BJ (cell line): ENCODE data around the gene USH1C. TPM values are rescaled to one million over a fixed set of nuclear protein-coding genes. Genes with fewer than 3 reads are reported as not detected.

Source experiments
- CTCF ChIA-PET: fragments of 350-600 bp; formaldehyde crosslinking; extraction: SDS; loops from one replicate; lab custom pipeline; 2021; ENCODE audit warnings: antibody characterized with exemption, inconsistent platforms; lab: Yijun Ruan, JAX
- POLR2A ChIA-PET: fragments of 300-600 bp; sonication (Branson Sonifier 250); formaldehyde crosslinking; extraction: SDS; loops from one replicate; lab custom pipeline; 2021; ENCODE audit warnings: antibody characterized with exemption; lab: Charles Lee
- DNase-seq: peaks from one replicate; pipeline ENCODE4 v3.0.0-alpha.2; 2011; ENCODE audit warnings: low read depth
- H3K27me3 ChIP-seq: 2 replicates; pipeline ENCODE4 v1.6.0; 2011; ENCODE audit warnings: low read length; ENCODE audit not compliant: control insufficient read depth, insufficient read depth
- H3K36me3 ChIP-seq: 2 replicates; pipeline ENCODE4 v1.5.1; 2011; ENCODE audit warnings: low read length; ENCODE audit not compliant: control insufficient read depth, insufficient read depth
- H3K4me3 ChIP-seq: 2 replicates; pipeline ENCODE4 v1.5.1; 2011; ENCODE audit warnings: low read depth, mild to moderate bottlenecking, control low read depth, low read length
- CTCF ChIP-seq: IDR thresholded peaks from 2 replicates; pipeline ENCODE4 v1.5.1; 2011; ENCODE audit warnings: low read depth, mild to moderate bottlenecking, control low read depth, inconsistent platforms, low read length, moderate library complexity; ENCODE audit not compliant: insufficient read depth
- polyA plus RNA-seq: library from polyadenylated mRNA; depleted of rRNA; stranded (reverse); fragments of >200 nt; gene quantifications from 2 replicates; pipeline ENCODE4 v1.2.3, GENCODE V29; 2011

Gene USH1C
- polyA plus RNA-seq, 1 experiment, result not detected

- Histone ChIP-seq H3K36me3 (no peaks in the 10 kb centered on the region), H3K27me3 (peaks cover 2% of the 10 kb centered on the region; the same call in 1 of the 2 replicates), H3K4me3 (no peak overlapping the region)
- TF ChIP-seq CTCF, result no peak
- no peak for DNase-seq
- ChIA-PET CTCF (interaction anchor here (2.3 kb wide), 1 partner anchor 11 kb away, joined by 14 read pairs; no protein-coding TSS in a partner anchor), POLR2A (no interaction called here)
These were observed 44.0 kb upstream of the USH1C start for GRCh38 chr11:17588166-17588565.

GRCh38 chr11:17585911-17586695 lies 41.9 kb upstream of the USH1C start:
- CTCF ChIA-PET, result no interaction called here
- no peak for DNase-seq

GRCh38 chr11:17581732-17582053 lies 37.5 kb upstream of the USH1C start:
- Histone ChIP-seq H3K27me3 (no peaks in the 10 kb centered on the region; the same call in 1 of the 2 replicates), H3K4me3 (no peak overlapping the region), H3K36me3 (no peaks in the 10 kb centered on the region)
- CTCF ChIA-PET, result no interaction called here
- DNase-seq, result no peak
- POLR2A ChIA-PET, result no interaction called here
- TF ChIP-seq CTCF, result no peak

More at GRCh38 chr11:17585911-17586695, 41.9 kb upstream of the USH1C start:
- POLR2A ChIA-PET, result no interaction called here
- Histone ChIP-seq H3K27me3 (peaks cover 2% of the 10 kb centered on the region; the same call in 1 of the 2 replicates), H3K4me3 (no peak overlapping the region), H3K36me3 (no peaks in the 10 kb centered on the region)
- no peak for TF ChIP-seq CTCF

- Histone ChIP-seq H3K27me3 (no peaks in the 10 kb centered on the region; the same call in 1 of the 2 replicates), H3K36me3 (no peaks in the 10 kb centered on the region), H3K4me3 (no peak overlapping the region)
- CTCF ChIA-PET, result no interaction called here
- POLR2A ChIA-PET, result no interaction called here
- DNase-seq, result no peak
- no peak for TF ChIP-seq CTCF
These were observed 37.0 kb upstream of the USH1C start for GRCh38 chr11:17581036-17581731.

- Histone ChIP-seq H3K36me3 (no peaks in the 10 kb centered on the region), H3K27me3 (no peaks in the 10 kb centered on the region; the same call in 1 of the 2 replicates), H3K4me3 (no peak overlapping the region)
- CTCF ChIA-PET, result no interaction called here
- DNase-seq, result no peak
- POLR2A ChIA-PET, result no interaction called here
- no peak for TF ChIP-seq CTCF
These were observed 36.1 kb upstream of the USH1C start for GRCh38 chr11:17580271-17580670.
